Neuronal stem cell (in vitro differentiated cells): ENCODE data around the gene EFCAB5.

ENCODE experiments used
- DNase-seq: peaks from one replicate; pipeline ENCODE4 v3.0.0-alpha.2; 2013; ENCODE audit warnings: low spot score
- H2AFZ ChIP-seq: one replicate; pipeline ENCODE4 v1.6.1; 2013; ENCODE audit warnings: mild to moderate bottlenecking, low read length, inconsistent platforms
- H2AK5ac ChIP-seq: 2 replicates; pipeline ENCODE4 v1.6.1; 2013; ENCODE audit warnings: low read depth, mild to moderate bottlenecking, inconsistent platforms, low read length, moderate library complexity, mixed read lengths
- H2BK120ac ChIP-seq: 2 replicates; pipeline ENCODE4 v1.6.1; 2013; ENCODE audit warnings: low read depth, mild to moderate bottlenecking, inconsistent platforms, low read length, moderate library complexity, mixed read lengths
- H2BK12ac ChIP-seq: one replicate; pipeline ENCODE4 v1.6.1; 2013; ENCODE audit warnings: low read length, inconsistent platforms
- H2BK15ac ChIP-seq: 2 replicates; pipeline ENCODE4 v1.6.1; 2013; ENCODE audit warnings: mild to moderate bottlenecking, low read length, inconsistent platforms, mixed read lengths
- H2BK5ac ChIP-seq: one replicate; pipeline ENCODE4 v1.6.1; 2013; ENCODE audit warnings: inconsistent platforms, mild to moderate bottlenecking, low read length, moderate library complexity
- H3K14ac ChIP-seq: one replicate; pipeline ENCODE4 v1.6.1; 2013; ENCODE audit warnings: low read length, inconsistent platforms
- H3K18ac ChIP-seq: 2 replicates; pipeline ENCODE4 v1.6.1; 2013; ENCODE audit warnings: low read length, inconsistent platforms
- H3K23ac ChIP-seq: 2 replicates; pipeline ENCODE4 v1.6.1; 2013; ENCODE audit warnings: low read depth, mild to moderate bottlenecking, mixed read lengths, low read length, inconsistent platforms; ENCODE audit not compliant: poor library complexity
- H3K27ac ChIP-seq: replicated peaks from 3 replicates; pipeline ENCODE4 v1.5.1; 2013; ENCODE audit warnings: low read length, inconsistent platforms
- H3K27me3 ChIP-seq, 3 experiments: 2 replicates each; pipeline ENCODE4 v1.6.1; 2013; ENCODE audit warnings: low read length in 3 of 3, mild to moderate bottlenecking in 2 of 3, inconsistent platforms in 1 of 3, low read depth in 1 of 3, mixed read lengths in 1 of 3, moderate library complexity in 1 of 3; ENCODE audit not compliant: control insufficient read depth in 3 of 3, insufficient read depth in 3 of 3
- H3K36me3 ChIP-seq, 2 donors: replicated peaks in 1 of 2; 2 replicates each; pipeline ENCODE4 v1.6.1; 2013; ENCODE audit warnings: low read length in 2 of 2; ENCODE audit not compliant: control insufficient read depth in 2 of 2, insufficient read depth in 2 of 2
- H3K4ac ChIP-seq: 2 replicates; pipeline ENCODE4 v1.6.1; 2013; ENCODE audit warnings: inconsistent platforms, mild to moderate bottlenecking, low read length, moderate library complexity
- H3K4me1 ChIP-seq, 2 donors: 1 replicate in 1 of 2; 2 replicates in 1 of 2; pipeline ENCODE4 v1.6.1; 2013; ENCODE audit warnings: low read length in 2 of 2, low read depth in 1 of 2; ENCODE audit not compliant: control insufficient read depth in 2 of 2, insufficient read depth in 1 of 2
- H3K4me2 ChIP-seq: one replicate; pipeline ENCODE4 v1.6.1; 2013; ENCODE audit warnings: mild to moderate bottlenecking, low read length, inconsistent platforms; ENCODE audit not compliant: insufficient read depth, poor library complexity, severe bottlenecking
- H3K4me3 ChIP-seq, 2 donors: 2 replicates each; pipeline ENCODE4 v1.5.1; 2013; ENCODE audit warnings: low read length in 2 of 2, mild to moderate bottlenecking in 2 of 2, inconsistent platforms in 1 of 2, moderate library complexity in 1 of 2
- H3K79me1 ChIP-seq: one replicate; pipeline ENCODE4 v1.6.1; 2013; ENCODE audit warnings: low read depth, mild to moderate bottlenecking, inconsistent platforms, low read length, moderate library complexity
- H3K9ac ChIP-seq: one replicate; pipeline ENCODE4 v1.6.1; 2013; ENCODE audit warnings: mild to moderate bottlenecking, low read depth, low read length, inconsistent platforms; ENCODE audit not compliant: poor library complexity
- H3K9me3 ChIP-seq, 2 donors: replicated peaks in 1 of 2; 2 replicates each; pipeline versions ENCODE3 to v1.6.1; 2013; ENCODE audit warnings: low read length in 2 of 2, mild to moderate bottlenecking in 2 of 2, inconsistent platforms in 1 of 2, low read depth in 1 of 2, mixed read lengths in 1 of 2, moderate library complexity in 1 of 2; ENCODE audit not compliant: control insufficient read depth in 2 of 2, insufficient read depth in 1 of 2
- H4K8ac ChIP-seq: one replicate; pipeline ENCODE4 v1.6.1; 2013; ENCODE audit warnings: low read depth, mild to moderate bottlenecking, inconsistent platforms, low read length, moderate library complexity
- H4K91ac ChIP-seq: one replicate; pipeline ENCODE4 v1.6.1; 2013; ENCODE audit warnings: low read length, low read depth, mild to moderate bottlenecking, inconsistent platforms; ENCODE audit not compliant: poor library complexity
- WGBS, 2 donors: extraction: QIAGEN DNeasy Blood & Tissue Kit; methylation state at CpG; one replicate each; pipeline ENCODE4 v1.1.7; 2013; ENCODE audit warnings: missing lambda C conversion rate in 2 of 2, mixed read lengths in 1 of 2; ENCODE audit not compliant: insufficient read length in 2 of 2, insufficient replicate concordance in 1 of 2; ENCODE audit errors: extremely low coverage in 2 of 2; 5-methylcytosine and 5-hydroxymethylcytosine counted together

Gene EFCAB5

GRCh38 chr17:30124273-30124796, 182.9 kb downstream of the EFCAB5 start:
- Histone ChIP-seq H3K9me3 (no peaks in the 10 kb centered on the region), H3K4me2 (no peak overlapping the region), H4K91ac (no peak overlapping the region), H3K4me1 (no peaks in the 10 kb centered on the region), H3K27me3 (no peaks in the 10 kb centered on the region), H2BK12ac (no peak overlapping the region), H3K79me1 (peaks cover 6% of the 10 kb centered on the region), H2BK5ac (no peak overlapping the region), H3K27ac (no peak overlapping the region), H2AFZ (no peak overlapping the region), H2BK120ac (no peak overlapping the region), H2BK15ac (no peak overlapping the region), H3K36me3 (peaks cover 4 to 89% of the 10 kb centered on the region in 2 donors), H3K9ac (no peak overlapping the region), H4K8ac (no peak overlapping the region), H2AK5ac (no peak overlapping the region), H3K4me3 (no peak overlapping the region), H3K14ac (no peak overlapping the region), H3K18ac (no peak overlapping the region), H3K4ac (no peak overlapping the region), H3K23ac (no peak overlapping the region)
- DNase-seq: no peak
- WGBS, 2 donors: no CpG with 5 or more reads among the region's 4 CpGs

GRCh38 chr17:30130121-30130520, 188.7 kb downstream of the EFCAB5 start:
- Histone ChIP-seq H3K4ac (no peak overlapping the region), H2BK15ac (no peak overlapping the region)

DNA sequence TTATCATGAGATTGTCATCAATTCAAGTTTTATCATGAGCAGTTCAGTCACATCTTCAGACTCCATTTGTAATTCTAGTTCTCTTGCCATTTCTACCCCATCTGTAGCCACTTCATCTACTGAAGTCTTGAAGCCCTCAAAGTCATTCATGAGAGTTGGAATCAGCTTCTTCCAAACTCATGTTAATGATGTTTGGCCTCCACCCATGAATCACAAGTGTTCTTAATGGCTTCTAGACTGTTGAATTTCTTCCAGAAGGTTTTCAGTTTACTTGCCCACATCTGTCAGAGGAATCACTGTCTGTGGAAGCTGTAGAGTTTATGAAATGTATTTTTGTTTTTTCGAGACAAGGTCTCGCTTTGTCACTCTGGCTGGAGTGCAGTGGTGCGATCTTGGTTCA, 191.2 kb downstream of the EFCAB5 start:
- H3K14ac ChIP-seq: no peak overlapping the region
- H3K4me2 ChIP-seq: no peak overlapping the region
- H3K23ac ChIP-seq: no peak overlapping the region
- H3K18ac ChIP-seq: no peak overlapping the region
- H3K36me3 ChIP-seq: peaks cover 10 to 97% of the 10 kb centered on the region in 2 donors
- no peak overlapping the region for H4K91ac ChIP-seq
- H3K27me3 ChIP-seq: no peaks in the 10 kb centered on the region
- H3K27ac ChIP-seq: no peak overlapping the region
- DNase-seq: no peak
- no peak overlapping the region for H2BK12ac ChIP-seq
- no peak overlapping the region for H2BK5ac ChIP-seq
- H2BK120ac ChIP-seq: no peak overlapping the region
- no peaks in the 10 kb centered on the region for H3K4me1 ChIP-seq
- H2AK5ac ChIP-seq: no peak overlapping the region
- no peak overlapping the region for H4K8ac ChIP-seq
- H3K4me3 ChIP-seq: no peak overlapping the region
- no peaks in the 10 kb centered on the region for H3K79me1 ChIP-seq
- no peak overlapping the region for H3K4ac ChIP-seq
- no CpG with 5 or more reads among the region's 3 CpGs for WGBS, 2 donors
- no peak overlapping the region for H3K9ac ChIP-seq
- H3K9me3 ChIP-seq: no peaks in the 10 kb centered on the region
- no peak overlapping the region for H2AFZ ChIP-seq
- H2BK15ac ChIP-seq: no peak overlapping the region

More at GRCh38 chr17:30130121-30130520, 188.7 kb downstream of the EFCAB5 start:
- Histone ChIP-seq H3K9me3 (no peaks in the 10 kb centered on the region), H3K4me1 (no peaks in the 10 kb centered on the region), H3K27me3 (no peaks in the 10 kb centered on the region), H3K9ac (no peak overlapping the region), H3K79me1 (peaks cover 2% of the 10 kb centered on the region), H3K27ac (no peak overlapping the region), H3K23ac (no peak overlapping the region), H2BK12ac (no peak overlapping the region), H3K4me3 (no peak overlapping the region), H2AK5ac (no peak overlapping the region), H2AFZ (no peak overlapping the region), H3K4me2 (no peak overlapping the region), H4K8ac (no peak overlapping the region), H3K14ac (no peak overlapping the region), H3K36me3 (peaks cover 5 to 94% of the 10 kb centered on the region in 2 donors), H2BK120ac (no peak overlapping the region), H4K91ac (no peak overlapping the region), H2BK5ac (no peak overlapping the region), H3K18ac (no peak overlapping the region)
- WGBS, 2 donors: no CpG with 5 or more reads among the region's 1 CpG
- no peak for DNase-seq

GRCh38 chr17:30133197-30133596, 191.8 kb downstream of the EFCAB5 start:
- Histone ChIP-seq H3K4me2 (no peak overlapping the region), H4K91ac (no peak overlapping the region), H3K79me1 (no peaks in the 10 kb centered on the region), H3K4me1 (no peaks in the 10 kb centered on the region), H3K23ac (no peak overlapping the region), H3K27me3 (no peaks in the 10 kb centered on the region), H3K14ac (no peak overlapping the region), H3K9me3 (no peaks in the 10 kb centered on the region), H2BK15ac (no peak overlapping the region), H3K18ac (no peak overlapping the region), H2BK12ac (no peak overlapping the region), H2BK5ac (no peak overlapping the region), H3K4me3 (no peak overlapping the region), H3K4ac (no peak overlapping the region), H4K8ac (no peak overlapping the region), H3K36me3 (peaks cover 8 to 97% of the 10 kb centered on the region in 2 donors), H2AFZ (no peak overlapping the region), H2AK5ac (no peak overlapping the region), H3K27ac (no peak overlapping the region), H3K9ac (no peak overlapping the region), H2BK120ac (no peak overlapping the region)
- no peak for DNase-seq
- WGBS, 2 donors: no CpG with 5 or more reads among the region's 3 CpGs
